K562 (cell line): ENCODE results near the gene SLC7A4. TPM values are rescaled to one million over a fixed set of nuclear protein-coding genes. Genes with fewer than 3 reads are reported as not detected.

ENCODE experiments used
- ATAC-seq: fragments of 200-7000 bp; cut with Tn5 transposase; 3 replicates; pipeline ENCODE4 v1.9.1; 2020; ENCODE audit warnings: moderate library complexity
- BruUV-seq: library from RNA; stranded (reverse); fragments of 400-500 nt; replicated peaks from 2 replicates; lab custom pipeline; 2021; lab: Mats Ljungman, UMichigan
- CTCF ChIA-PET: fragments of 300-600 bp; formaldehyde crosslinking; extraction: SDS; loops from one replicate; lab custom pipeline; 2021; ENCODE audit warnings: low intra/inter-chr PET ratio; lab: Yijun Ruan, JAX
- POLR2A ChIA-PET: fragments of 300-600, 350-650 bp; sonication (Branson Sonifier 250); formaldehyde crosslinking; extraction: SDS; loops from one replicate; lab custom pipeline; 2021; ENCODE audit warnings: antibody characterized with exemption, inconsistent platforms; lab: Yijun Ruan, JAX
- DNase-seq, 4 experiments: peaks; one replicate each; pipeline versions ENCODE4 v3.0.0 to v3.0.0-alpha.2; 2011 to 2018; ENCODE audit warnings: low spot score in 3 of 4, mixed read lengths in 3 of 4; ENCODE audit errors: extremely low read depth in 1 of 4
- FAIRE-seq: peaks from 2 replicates; lab custom pipeline; 2011; peaks lifted over from hg19 to GRCh38; lab: Jason Lieb, UNC
- H2AFZ ChIP-seq: 2 replicates; pipeline ENCODE4 v1.6.0; 2011; ENCODE audit warnings: low read depth, low read length, control low read depth, inconsistent platforms
- H3K27ac ChIP-seq: fragments of 200-600 bp; 3 replicates; pipeline ENCODE4 v1.8.0; 2011; ENCODE audit warnings: low read depth, mild to moderate bottlenecking, control low read depth, inconsistent platforms, low read length, moderate library complexity, mixed read lengths; ENCODE audit errors: extremely low read depth
- H3K27me3 ChIP-seq, 2 experiments: fragments of 300-600 bp in 1 of 2; 2 replicates in 1 of 2; 3 replicates in 1 of 2; pipeline versions ENCODE4 v1.6.0 to v1.8.0; 2011; ENCODE audit warnings: inconsistent platforms in 2 of 2, low read length in 2 of 2, mild to moderate bottlenecking in 1 of 2, mixed read lengths in 1 of 2, moderate library complexity in 1 of 2; ENCODE audit not compliant: control insufficient read depth in 2 of 2, insufficient read depth in 2 of 2
- H3K36me3 ChIP-seq: fragments of 300-600 bp; 3 replicates; pipeline ENCODE4 v1.8.0; 2011; ENCODE audit warnings: mild to moderate bottlenecking, low read length, inconsistent platforms; ENCODE audit not compliant: control insufficient read depth, insufficient read depth
- H3K4me1 ChIP-seq, 2 experiments: fragments of 200-600 bp in 1 of 2; replicated peaks in 1 of 2; 2 replicates in 1 of 2; 3 replicates in 1 of 2; pipeline versions ENCODE4 v1.5.1 to v1.8.0; 2011; ENCODE audit warnings: inconsistent platforms in 2 of 2, low read length in 2 of 2, mild to moderate bottlenecking in 1 of 2, mixed read lengths in 1 of 2, moderate library complexity in 1 of 2; ENCODE audit not compliant: control insufficient read depth in 2 of 2, insufficient read depth in 2 of 2
- H3K4me2 ChIP-seq: 2 replicates; pipeline ENCODE4 v1.6.1; 2011; ENCODE audit warnings: low read length, control low read depth, inconsistent platforms, mixed read lengths; ENCODE audit not compliant: insufficient read depth
- H3K4me3 ChIP-seq: fragments of 200-600 bp; sonication (generic), shearing (Covaris generic); 2 replicates; pipeline ENCODE4 v1.5.1; 2016; ENCODE audit warnings: control low read depth, inconsistent platforms
- H3K79me2 ChIP-seq: fragments of 200-600 bp; 3 replicates; pipeline ENCODE4 v1.8.0; 2011; ENCODE audit warnings: low read length, inconsistent platforms; ENCODE audit not compliant: control insufficient read depth, insufficient read depth
- H3K9ac ChIP-seq, 2 experiments: 2 replicates each; pipeline versions ENCODE4 v1.6.0 to v1.6.1; 2011; ENCODE audit warnings: low read depth in 2 of 2, low read length in 2 of 2, control low read depth in 1 of 2, inconsistent platforms in 1 of 2, mild to moderate bottlenecking in 1 of 2, mixed read lengths in 1 of 2; ENCODE audit not compliant: insufficient read depth in 1 of 2
- H3K9me1 ChIP-seq: one replicate; pipeline ENCODE4 v1.6.0; 2011; ENCODE audit warnings: inconsistent platforms, mild to moderate bottlenecking, low read length, moderate library complexity; ENCODE audit not compliant: control insufficient read depth, insufficient read depth
- H3K9me3 ChIP-seq: replicated peaks from 2 replicates; pipeline ENCODE4 v1.5.1; 2011; ENCODE audit warnings: low read depth, low read length, inconsistent platforms; ENCODE audit not compliant: control insufficient read depth, insufficient read depth
- H4K20me1 ChIP-seq: replicated peaks from 2 replicates; pipeline ENCODE4 v1.6.1; 2011; ENCODE audit warnings: low read length, inconsistent platforms, mixed read lengths; ENCODE audit not compliant: control insufficient read depth, insufficient read depth
- HDAC8 ChIP-seq: fragments of 450-650 bp; IDR thresholded peaks from 2 replicates; pipeline ENCODE4 v1.6.1; 2016; ENCODE audit warnings: mild to moderate bottlenecking, missing genetic modification characterization, moderate library complexity, missing compliant biosample characterization
- HNRNPH1 ChIP-seq: fragments of 200-400 bp; formaldehyde crosslinking; optimal IDR thresholded peaks from 2 replicates; pipeline ENCODE3; 2017; ENCODE audit warnings: low read depth, mild to moderate bottlenecking, low read length, moderate library complexity
- JUND ChIP-seq, 2 experiments: IDR thresholded peaks; 2 replicates in 1 of 2; 3 replicates in 1 of 2; pipeline ENCODE4 v1.6.1; 2011; ENCODE audit warnings: borderline replicate concordance in 2 of 2, low read depth in 2 of 2, low read length in 2 of 2, improper control_type of control experiment in 1 of 2, missing biosample characterization in 1 of 2, missing genetic modification characterization in 1 of 2, missing genetic modification reagents in 1 of 2
- ZNF133 ChIP-seq: fragments of 250-450 bp; sonication (Bioruptor Pico); IDR thresholded peaks from 2 replicates; pipeline ENCODE4 v1.4.0; 2020; ENCODE audit warnings: mild to moderate bottlenecking
- ZNF551 ChIP-seq: fragments of 250-450 bp; sonication (Bioruptor Pico); IDR thresholded peaks from 2 replicates; pipeline ENCODE4 v1.5.0; 2021; ENCODE audit warnings: mild to moderate bottlenecking, moderate library complexity
- ZZZ3 ChIP-seq: fragments of 450-650 bp; IDR thresholded peaks from 2 replicates; pipeline ENCODE4 v1.6.1; 2016; ENCODE audit warnings: antibody characterized with exemption, mild to moderate bottlenecking, moderate library complexity
- WGBS: fragments of 100-300 bp; shearing (Covaris generic); methylation state at CpG from one replicate; pipeline ENCODE4 v1.1.6; 2016; ENCODE audit warnings: low coverage, mixed read lengths; ENCODE audit not compliant: insufficient coverage; ENCODE audit errors: missing lambda C conversion rate; 5-methylcytosine and 5-hydroxymethylcytosine counted together
- in situ Hi-C: fragments of 300-500 bp; cut with MboI; formaldehyde crosslinking; loops from 4 replicates; pipeline ENCODE4 v1.15.0; 2018; ENCODE audit warnings: inconsistent platforms, mixed read lengths
- intact Hi-C: fragments of 100-400 bp; cut with micrococcal nuclease; formaldehyde crosslinking; loops from 2 replicates; pipeline ENCODE4 v1.14.2; 2022
- polyA plus RNA-seq, 8 experiments: library from polyadenylated mRNA; depleted of rRNA in 4 of 8; stranded (reverse) in 5 of 8; unstranded in 3 of 8; fragments of >200 nt; fragmentation: Nextera tagmentation in 2 of 8; fragmentation: Illumina TruSeq in 1 of 8; extraction: Ambion mirVana in 2 of 8; extraction: Trizol in 1 of 8; gene quantifications; 2 replicates each; pipeline versions ENCODE4 v1.2.1 to v1.2.3, GENCODE V29; 2011 to 2014; ENCODE audit warnings: inconsistent platforms in 1 of 8, missing spikeins in 1 of 8
- total RNA-seq, 7 experiments: library from RNA; depleted of rRNA in 6 of 7; stranded (reverse); fragments of >200 nt in 6 of 7; fragmentation: Illumina TruSeq in 2 of 7; extraction: Trizol in 2 of 7; gene quantifications; 2 replicates each; pipeline versions ENCODE4 v1.2.1 to v1.2.3, GENCODE V29; 2011 to 2021; ENCODE audit warnings: low replicate concordance in 1 of 7
- TF ChIP-seq, protein P1 (sequence below): fragments of 200-600 bp; sonication (generic); IDR thresholded peaks from one replicate; pipeline ENCODE4 v1.6.1; 2012; ENCODE audit warnings: mild to moderate bottlenecking, low read depth, low read length, inconsistent platforms
- TF ChIP-seq, protein P2 (sequence below): fragments of 450-650 bp; IDR thresholded peaks from 2 replicates; pipeline ENCODE4 v1.6.1; 2016; ENCODE audit warnings: low read depth, mild to moderate bottlenecking, moderate library complexity

Gene SLC7A4
- total and polyA plus RNA-seq, 9 of the 15 experiments (the other 6 are each of a cell fraction or from before 2014, with no cell fraction given): not detected

DNA sequence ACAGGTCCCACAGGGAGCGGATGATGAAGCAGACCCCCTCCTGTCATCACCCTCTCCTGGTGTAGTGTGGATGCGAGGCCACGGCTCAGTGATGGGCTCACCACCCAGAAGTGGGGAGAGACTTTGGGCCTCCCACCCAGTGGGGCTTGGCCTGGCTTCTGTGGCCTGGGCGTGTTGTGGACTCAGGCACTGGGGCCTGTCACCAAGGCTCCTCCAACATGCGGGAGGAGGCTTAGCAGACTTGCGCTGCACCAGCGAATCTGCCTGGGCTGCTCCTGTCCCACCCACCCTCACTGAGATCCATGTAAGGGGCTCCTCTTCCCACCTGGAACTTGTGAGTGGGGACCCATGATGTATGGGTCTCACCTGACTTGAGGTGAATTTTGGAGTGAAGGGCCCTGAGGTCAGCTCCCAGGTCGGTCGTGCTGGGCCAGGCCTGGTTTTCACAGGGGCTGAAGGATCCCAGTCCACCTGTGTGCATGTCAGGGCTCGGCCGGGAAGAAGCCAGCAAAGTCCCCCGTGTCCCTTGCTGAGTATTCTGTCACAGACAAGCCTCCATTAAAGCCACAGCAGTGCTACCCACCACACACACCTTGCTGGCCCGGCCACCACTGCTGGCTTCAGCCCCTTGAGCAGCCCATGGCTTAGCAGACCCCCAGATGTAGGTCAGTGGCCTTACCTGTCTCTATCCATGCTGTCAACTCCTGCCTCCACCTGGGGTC lies 34.7 kb downstream of the SLC7A4 start:
- DNase-seq (peak in 2 of 4 experiments; percentile 56 to 57), FAIRE-seq (no peak), ATAC-seq (no peak)
- Histone ChIP-seq H3K4me2 (no peak overlapping the region), H3K9me3 (no peaks in the 10 kb centered on the region), H3K27me3 (no peaks in the 10 kb centered on the region), H3K27ac (no peak overlapping the region), H3K79me2 (peaks cover 32% of the 10 kb centered on the region), H4K20me1 (peaks cover 32% of the 10 kb centered on the region; the same call in 1 of the 2 replicates), H2AFZ (no peak overlapping the region), H3K36me3 (peaks cover 83% of the 10 kb centered on the region), H3K4me3 (no peak overlapping the region), H3K4me1 (peaks cover 12 to 93% of the 10 kb centered on the region in 2 experiments), H3K9me1 (no peaks in the 10 kb centered on the region), H3K9ac (peak overlapping the region in 1 of 2 experiments; percentile 93; a peak in 2 of 4 replicates)
- BruUV-seq: no TSS peak
- 82% methylated on average over 13 of the region's 13 CpGs for WGBS
- in situ Hi-C loops (no loop called here), intact Hi-C loops (no loop called here)
- CTCF ChIA-PET: no interaction called here
- POLR2A ChIA-PET: interaction anchor here (0.8 to 17.9 kb wide), 10 partner anchors 9 to 205 kb away, joined by 3 to 451 read pairs (median 15); partner anchors contain the start of genes AIFM3, LZTR1 and P2RX6
- TF ChIP-seq HNRNPH1: no peak
- no peak for TF ChIP-seq HDAC8 (tag)
- TF ChIP-seq, protein P1, sequence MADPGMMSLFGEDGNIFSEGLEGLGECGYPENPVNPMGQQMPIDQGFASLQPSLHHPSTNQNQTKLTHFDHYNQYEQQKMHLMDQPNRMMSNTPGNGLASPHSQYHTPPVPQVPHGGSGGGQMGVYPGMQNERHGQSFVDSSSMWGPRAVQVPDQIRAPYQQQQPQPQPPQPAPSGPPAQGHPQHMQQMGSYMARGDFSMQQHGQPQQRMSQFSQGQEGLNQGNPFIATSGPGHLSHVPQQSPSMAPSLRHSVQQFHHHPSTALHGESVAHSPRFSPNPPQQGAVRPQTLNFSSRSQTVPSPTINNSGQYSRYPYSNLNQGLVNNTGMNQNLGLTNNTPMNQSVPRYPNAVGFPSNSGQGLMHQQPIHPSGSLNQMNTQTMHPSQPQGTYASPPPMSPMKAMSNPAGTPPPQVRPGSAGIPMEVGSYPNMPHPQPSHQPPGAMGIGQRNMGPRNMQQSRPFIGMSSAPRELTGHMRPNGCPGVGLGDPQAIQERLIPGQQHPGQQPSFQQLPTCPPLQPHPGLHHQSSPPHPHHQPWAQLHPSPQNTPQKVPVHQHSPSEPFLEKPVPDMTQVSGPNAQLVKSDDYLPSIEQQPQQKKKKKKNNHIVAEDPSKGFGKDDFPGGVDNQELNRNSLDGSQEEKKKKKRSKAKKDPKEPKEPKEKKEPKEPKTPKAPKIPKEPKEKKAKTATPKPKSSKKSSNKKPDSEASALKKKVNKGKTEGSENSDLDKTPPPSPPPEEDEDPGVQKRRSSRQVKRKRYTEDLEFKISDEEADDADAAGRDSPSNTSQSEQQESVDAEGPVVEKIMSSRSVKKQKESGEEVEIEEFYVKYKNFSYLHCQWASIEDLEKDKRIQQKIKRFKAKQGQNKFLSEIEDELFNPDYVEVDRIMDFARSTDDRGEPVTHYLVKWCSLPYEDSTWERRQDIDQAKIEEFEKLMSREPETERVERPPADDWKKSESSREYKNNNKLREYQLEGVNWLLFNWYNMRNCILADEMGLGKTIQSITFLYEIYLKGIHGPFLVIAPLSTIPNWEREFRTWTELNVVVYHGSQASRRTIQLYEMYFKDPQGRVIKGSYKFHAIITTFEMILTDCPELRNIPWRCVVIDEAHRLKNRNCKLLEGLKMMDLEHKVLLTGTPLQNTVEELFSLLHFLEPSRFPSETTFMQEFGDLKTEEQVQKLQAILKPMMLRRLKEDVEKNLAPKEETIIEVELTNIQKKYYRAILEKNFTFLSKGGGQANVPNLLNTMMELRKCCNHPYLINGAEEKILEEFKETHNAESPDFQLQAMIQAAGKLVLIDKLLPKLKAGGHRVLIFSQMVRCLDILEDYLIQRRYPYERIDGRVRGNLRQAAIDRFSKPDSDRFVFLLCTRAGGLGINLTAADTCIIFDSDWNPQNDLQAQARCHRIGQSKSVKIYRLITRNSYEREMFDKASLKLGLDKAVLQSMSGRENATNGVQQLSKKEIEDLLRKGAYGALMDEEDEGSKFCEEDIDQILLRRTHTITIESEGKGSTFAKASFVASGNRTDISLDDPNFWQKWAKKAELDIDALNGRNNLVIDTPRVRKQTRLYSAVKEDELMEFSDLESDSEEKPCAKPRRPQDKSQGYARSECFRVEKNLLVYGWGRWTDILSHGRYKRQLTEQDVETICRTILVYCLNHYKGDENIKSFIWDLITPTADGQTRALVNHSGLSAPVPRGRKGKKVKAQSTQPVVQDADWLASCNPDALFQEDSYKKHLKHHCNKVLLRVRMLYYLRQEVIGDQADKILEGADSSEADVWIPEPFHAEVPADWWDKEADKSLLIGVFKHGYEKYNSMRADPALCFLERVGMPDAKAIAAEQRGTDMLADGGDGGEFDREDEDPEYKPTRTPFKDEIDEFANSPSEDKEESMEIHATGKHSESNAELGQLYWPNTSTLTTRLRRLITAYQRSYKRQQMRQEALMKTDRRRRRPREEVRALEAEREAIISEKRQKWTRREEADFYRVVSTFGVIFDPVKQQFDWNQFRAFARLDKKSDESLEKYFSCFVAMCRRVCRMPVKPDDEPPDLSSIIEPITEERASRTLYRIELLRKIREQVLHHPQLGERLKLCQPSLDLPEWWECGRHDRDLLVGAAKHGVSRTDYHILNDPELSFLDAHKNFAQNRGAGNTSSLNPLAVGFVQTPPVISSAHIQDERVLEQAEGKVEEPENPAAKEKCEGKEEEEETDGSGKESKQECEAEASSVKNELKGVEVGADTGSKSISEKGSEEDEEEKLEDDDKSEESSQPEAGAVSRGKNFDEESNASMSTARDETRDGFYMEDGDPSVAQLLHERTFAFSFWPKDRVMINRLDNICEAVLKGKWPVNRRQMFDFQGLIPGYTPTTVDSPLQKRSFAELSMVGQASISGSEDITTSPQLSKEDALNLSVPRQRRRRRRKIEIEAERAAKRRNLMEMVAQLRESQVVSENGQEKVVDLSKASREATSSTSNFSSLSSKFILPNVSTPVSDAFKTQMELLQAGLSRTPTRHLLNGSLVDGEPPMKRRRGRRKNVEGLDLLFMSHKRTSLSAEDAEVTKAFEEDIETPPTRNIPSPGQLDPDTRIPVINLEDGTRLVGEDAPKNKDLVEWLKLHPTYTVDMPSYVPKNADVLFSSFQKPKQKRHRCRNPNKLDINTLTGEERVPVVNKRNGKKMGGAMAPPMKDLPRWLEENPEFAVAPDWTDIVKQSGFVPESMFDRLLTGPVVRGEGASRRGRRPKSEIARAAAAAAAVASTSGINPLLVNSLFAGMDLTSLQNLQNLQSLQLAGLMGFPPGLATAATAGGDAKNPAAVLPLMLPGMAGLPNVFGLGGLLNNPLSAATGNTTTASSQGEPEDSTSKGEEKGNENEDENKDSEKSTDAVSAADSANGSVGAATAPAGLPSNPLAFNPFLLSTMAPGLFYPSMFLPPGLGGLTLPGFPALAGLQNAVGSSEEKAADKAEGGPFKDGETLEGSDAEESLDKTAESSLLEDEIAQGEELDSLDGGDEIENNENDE: peak; percentile 13
- no peak for TF ChIP-seq ZNF551 (CRISPR knock-in tag)
- TF ChIP-seq JUND (IDR thresholded peaks at IDR 0.05; ENCODE audit: borderline replicate concordance, low read depth, low read length): 0 out of 2 replicates have a peak, but pooled peaks have one; percentile 6
- no peak for TF ChIP-seq JUND (tag; IDR thresholded peaks at IDR 0.05; ENCODE audit: borderline replicate concordance, low read depth, low read length)
- no peak for TF ChIP-seq ZNF133 (CRISPR knock-in tag)
- TF ChIP-seq, protein P2, sequence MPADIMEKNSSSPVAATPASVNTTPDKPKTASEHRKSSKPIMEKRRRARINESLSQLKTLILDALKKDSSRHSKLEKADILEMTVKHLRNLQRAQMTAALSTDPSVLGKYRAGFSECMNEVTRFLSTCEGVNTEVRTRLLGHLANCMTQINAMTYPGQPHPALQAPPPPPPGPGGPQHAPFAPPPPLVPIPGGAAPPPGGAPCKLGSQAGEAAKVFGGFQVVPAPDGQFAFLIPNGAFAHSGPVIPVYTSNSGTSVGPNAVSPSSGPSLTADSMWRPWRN: no peak
- no peak for TF ChIP-seq ZZZ3
